OCI-LY1 (cell line): ENCODE data around the gene ASMTL.

ENCODE experiments used
- H2AFZ ChIP-seq: fragments of 200-600 bp; sonication (generic), shearing (Covaris generic); 2 replicates; pipeline ENCODE4 v1.6.0; 2014; ENCODE audit warnings: antibody characterized with exemption, mild to moderate bottlenecking, low read length
- H3F3A ChIP-seq: fragments of 200-600 bp; sonication (generic), shearing (Covaris generic); 2 replicates; pipeline ENCODE4 v1.6.0; 2014; ENCODE audit warnings: mild to moderate bottlenecking, antibody characterized with exemption, low read length, moderate library complexity; ENCODE audit not compliant: insufficient read depth
- H3K27ac ChIP-seq: fragments of 200-600 bp; sonication (generic); 2 replicates; pipeline ENCODE4 v1.5.1; 2014; ENCODE audit warnings: low read length, mixed run types, mild to moderate bottlenecking, low read depth; ENCODE audit not compliant: poor library complexity, severe bottlenecking
- H3K27me3 ChIP-seq: fragments of 200-600 bp; sonication (generic); 2 replicates; pipeline ENCODE4 v1.6.0; 2014; ENCODE audit warnings: antibody characterized with exemption, mild to moderate bottlenecking, low read length, moderate library complexity; ENCODE audit not compliant: insufficient read depth
- H3K36me3 ChIP-seq: fragments of 200-600 bp; sonication (generic); 2 replicates; pipeline ENCODE4 v1.6.1; 2014; ENCODE audit warnings: mild to moderate bottlenecking, antibody characterized with exemption, low read length, moderate library complexity, mixed read lengths; ENCODE audit not compliant: insufficient read depth
- H3K4me1 ChIP-seq: fragments of 200-600 bp; sonication (generic); 2 replicates; pipeline ENCODE4 v1.5.1; 2014; ENCODE audit warnings: mild to moderate bottlenecking, low read length, moderate library complexity; ENCODE audit not compliant: insufficient read depth, severe bottlenecking
- H3K4me2 ChIP-seq: fragments of 200-600 bp; sonication (generic), shearing (Covaris generic); 2 replicates; pipeline ENCODE4 v1.6.1; 2014; ENCODE audit warnings: low read length
- H3K4me3 ChIP-seq: fragments of 200-600 bp; sonication (generic); 2 replicates; pipeline ENCODE4 v1.5.1; 2014; ENCODE audit warnings: low read length, low read depth, mild to moderate bottlenecking, mixed read lengths; ENCODE audit not compliant: poor library complexity, severe bottlenecking
- H3K79me2 ChIP-seq: fragments of 200-600 bp; shearing (Covaris generic); 2 replicates; pipeline ENCODE4 v1.6.1; 2016; ENCODE audit warnings: mixed run types, low read length, mixed read lengths; ENCODE audit not compliant: insufficient read depth
- H3K9ac ChIP-seq: fragments of 200-600 bp; sonication (generic), shearing (Covaris generic); 2 replicates; pipeline ENCODE4 v1.6.1; 2014; ENCODE audit warnings: mild to moderate bottlenecking, low read length, mixed read lengths
- H3K9me2 ChIP-seq: fragments of 200-600 bp; sonication (generic), shearing (Covaris generic); 2 replicates; pipeline ENCODE4 v1.6.1; 2014; ENCODE audit warnings: low read depth, mild to moderate bottlenecking, low read length, mixed read lengths
- H3K9me3 ChIP-seq: fragments of 200-600 bp; shearing (Covaris generic); 2 replicates; pipeline ENCODE4 v1.6.1; 2014; ENCODE audit warnings: low read length, mixed read lengths
- H4K20me1 ChIP-seq: fragments of 200-600 bp; sonication (generic), shearing (Covaris generic); 2 replicates; pipeline ENCODE4 v1.6.0; 2016; ENCODE audit warnings: mild to moderate bottlenecking, low read length; ENCODE audit not compliant: insufficient read depth
- CTCF ChIP-seq: fragments of 200-600 bp; sonication (generic), shearing (Covaris generic); IDR thresholded peaks from 2 replicates; pipeline ENCODE4 v1.5.1; 2017; ENCODE audit warnings: mild to moderate bottlenecking, antibody characterized with exemption, low read length, moderate library complexity, mixed read lengths
- EZH2 ChIP-seq: fragments of 200-600 bp; sonication (generic), shearing (Covaris generic); IDR thresholded peaks from 2 replicates; pipeline ENCODE4 v1.8.0; 2017; ENCODE audit warnings: borderline replicate concordance, mixed run types, mild to moderate bottlenecking, antibody characterized with exemption, low read length, moderate library complexity, mixed read lengths

Gene ASMTL

DNA sequence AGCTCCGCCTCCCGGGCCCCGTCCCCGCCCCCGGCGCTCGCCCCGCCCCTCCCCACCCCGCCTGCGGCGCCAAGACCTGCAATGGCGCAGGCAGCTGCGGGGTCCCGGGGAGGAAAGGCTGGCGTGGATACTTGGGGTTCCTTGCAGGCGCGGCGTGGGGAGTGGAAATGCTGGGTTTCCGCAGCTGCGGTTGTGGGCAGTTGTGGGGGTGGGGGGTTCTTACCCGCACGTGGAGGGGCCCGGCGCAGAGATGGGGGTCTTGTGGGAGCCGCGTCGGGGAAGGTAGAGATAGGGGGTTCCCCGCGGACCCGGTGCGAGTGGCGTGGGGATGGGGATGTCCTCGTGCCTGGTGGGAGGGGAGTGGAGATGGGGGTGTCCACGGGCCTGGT, 680 bp upstream of the ASMTL start:
- H3K27ac ChIP-seq, result peak overlapping the region; percentile 76
- TF ChIP-seq CTCF, result no peak
- H3K9me3 ChIP-seq, result no peaks in the 10 kb centered on the region; the same call in 1 of the 2 replicates
- H3K4me1 ChIP-seq, result peaks cover 45% of the 10 kb centered on the region
- H3F3A ChIP-seq, result no peaks in the 10 kb centered on the region
- no peaks in the 10 kb centered on the region for H3K9me2 ChIP-seq
- H3K9ac ChIP-seq, result peak overlapping the region; percentile 58; the same call in 1 of the 2 replicates
- peaks cover 32% of the 10 kb centered on the region for H3K79me2 ChIP-seq
- H2AFZ ChIP-seq, result no peak overlapping the region
- H3K27me3 ChIP-seq, result no peaks in the 10 kb centered on the region
- peak overlapping the region; percentile 58 for H3K4me2 ChIP-seq
- H3K4me3 ChIP-seq, result peak overlapping the region; percentile 66
- peaks cover 15% of the 10 kb centered on the region for H3K36me3 ChIP-seq
- H4K20me1 ChIP-seq, result no peaks in the 10 kb centered on the region

DNA sequence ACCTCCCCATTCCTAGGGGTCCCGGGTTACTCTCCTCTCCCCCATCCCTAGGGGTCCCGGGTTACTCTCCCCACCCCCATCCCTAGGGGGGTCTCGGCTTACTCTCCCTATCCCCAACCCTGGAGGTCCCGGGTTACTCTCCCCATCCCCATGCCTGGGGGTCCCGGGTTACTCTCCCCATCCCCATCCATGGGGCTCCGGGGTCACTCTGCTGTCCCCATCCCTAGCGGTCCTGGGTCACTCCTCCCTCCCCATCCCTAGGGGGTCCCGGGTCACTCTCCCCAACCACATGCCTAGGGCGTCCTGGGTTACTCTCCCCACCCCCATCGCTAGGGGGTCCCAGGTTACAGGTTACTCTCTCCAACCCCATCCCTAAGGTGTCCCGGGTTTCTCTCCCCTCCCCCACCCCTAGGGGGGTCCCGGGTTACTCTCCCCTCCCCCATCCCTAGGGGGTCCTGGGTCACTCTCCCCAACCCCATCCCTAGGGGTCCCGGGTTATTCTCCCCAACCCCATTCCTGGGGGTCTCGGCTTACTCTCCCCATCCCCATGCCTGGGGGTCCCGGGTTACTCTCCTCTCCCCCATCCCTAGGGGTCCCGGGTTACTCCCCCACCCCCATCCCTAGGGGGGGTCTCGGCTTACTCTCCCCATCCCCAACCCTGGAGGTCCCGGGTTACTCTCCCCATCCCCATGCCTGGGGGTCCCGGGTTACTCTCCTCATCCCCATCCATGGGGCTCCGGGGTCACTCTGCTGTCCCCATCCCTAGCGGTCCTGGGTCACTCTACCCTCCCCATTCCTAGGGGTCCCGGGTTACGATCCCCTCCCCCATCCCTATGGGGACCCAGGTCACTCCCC, 821 bp downstream of the ASMTL start:
- TF ChIP-seq EZH2 (no peak), CTCF (no peak)
- Histone ChIP-seq H3K27ac (peak overlapping the region; percentile 50), H3K9me2 (no peaks in the 10 kb centered on the region), H3F3A (no peaks in the 10 kb centered on the region), H4K20me1 (no peaks in the 10 kb centered on the region), H3K4me3 (peak overlapping the region; percentile 96), H3K27me3 (no peaks in the 10 kb centered on the region), H3K9ac (peak overlapping the region; percentile 93), H3K79me2 (peaks cover 36% of the 10 kb centered on the region), H2AFZ (no peak overlapping the region), H3K36me3 (peaks cover 30% of the 10 kb centered on the region), H3K9me3 (no peaks in the 10 kb centered on the region; the same call in 1 of the 2 replicates), H3K4me2 (peak overlapping the region; percentile 90), H3K4me1 (peaks cover 37% of the 10 kb centered on the region)

DNA sequence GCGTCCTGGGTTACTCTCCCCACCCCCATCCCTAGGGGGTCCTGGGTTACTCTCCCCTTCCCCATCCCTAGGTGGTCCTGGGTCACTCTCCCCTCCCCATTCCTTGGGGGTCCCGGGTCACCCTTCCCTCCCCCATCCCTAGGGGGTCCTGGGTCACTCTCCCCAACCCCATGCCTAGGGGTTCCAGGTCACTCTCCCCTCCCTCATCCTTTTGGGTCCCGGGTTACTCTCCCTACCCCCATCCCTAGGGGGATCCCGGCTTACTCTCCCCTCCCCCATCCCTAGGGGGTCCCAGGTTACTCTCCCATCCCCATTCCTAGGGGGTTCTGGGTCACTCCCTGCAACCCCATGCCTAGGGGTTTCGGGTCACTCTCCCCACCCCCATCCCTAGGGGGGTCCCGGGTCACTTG, 1.5 kb downstream of the ASMTL start:
- no peaks in the 10 kb centered on the region for H4K20me1 ChIP-seq
- no peaks in the 10 kb centered on the region for H3K9me2 ChIP-seq
- no peak overlapping the region for H3K27ac ChIP-seq
- peaks cover 30% of the 10 kb centered on the region for H3K36me3 ChIP-seq
- peaks cover 37% of the 10 kb centered on the region for H3K79me2 ChIP-seq
- H3K4me1 ChIP-seq, result peaks cover 35% of the 10 kb centered on the region
- H3K9ac ChIP-seq, result peak overlapping the region; percentile 93
- H2AFZ ChIP-seq, result no peak overlapping the region
- no peak for TF ChIP-seq EZH2
- no peak for TF ChIP-seq CTCF
- peak overlapping the region; percentile 90 for H3K4me2 ChIP-seq
- H3K4me3 ChIP-seq, result peak overlapping the region; percentile 96
- H3F3A ChIP-seq, result no peaks in the 10 kb centered on the region
- no peaks in the 10 kb centered on the region for H3K27me3 ChIP-seq
- no peaks in the 10 kb centered on the region; the same call in 1 of the 2 replicates for H3K9me3 ChIP-seq
